GM06990 (cell line): ENCODE results near the gene GAL3ST3.
"Not testable (repeated sequence)": the region's sequence is repeated elsewhere in the genome, so short reads cannot be mapped to it uniquely, and the experiment has no call there.

Source experiments
- DNase-seq: peaks from one replicate; pipeline ENCODE4 v3.0.0-alpha.2; 2011; ENCODE audit not compliant: insufficient read length; ENCODE audit errors: extremely low read depth
- H3K27me3 ChIP-seq: replicated peaks from 2 replicates; pipeline ENCODE4 v1.6.0; 2011; ENCODE audit warnings: low read length; ENCODE audit not compliant: control insufficient read depth, insufficient read depth
- H3K36me3 ChIP-seq: 2 replicates; pipeline ENCODE4 v1.5.1; 2011; ENCODE audit warnings: low read length; ENCODE audit not compliant: control insufficient read depth, insufficient read depth
- H3K4me3 ChIP-seq: replicated peaks from 2 replicates; pipeline ENCODE4 v1.5.1; 2011; ENCODE audit warnings: low read depth, mild to moderate bottlenecking, control low read depth, low read length
- CTCF ChIP-seq: IDR thresholded peaks from 2 replicates; pipeline ENCODE4 v1.5.1; 2011; ENCODE audit warnings: low read length, control low read depth, mild to moderate bottlenecking, inconsistent platforms; ENCODE audit not compliant: insufficient read depth, poor library complexity, severe bottlenecking

The GAL3ST3 gene, protein sequence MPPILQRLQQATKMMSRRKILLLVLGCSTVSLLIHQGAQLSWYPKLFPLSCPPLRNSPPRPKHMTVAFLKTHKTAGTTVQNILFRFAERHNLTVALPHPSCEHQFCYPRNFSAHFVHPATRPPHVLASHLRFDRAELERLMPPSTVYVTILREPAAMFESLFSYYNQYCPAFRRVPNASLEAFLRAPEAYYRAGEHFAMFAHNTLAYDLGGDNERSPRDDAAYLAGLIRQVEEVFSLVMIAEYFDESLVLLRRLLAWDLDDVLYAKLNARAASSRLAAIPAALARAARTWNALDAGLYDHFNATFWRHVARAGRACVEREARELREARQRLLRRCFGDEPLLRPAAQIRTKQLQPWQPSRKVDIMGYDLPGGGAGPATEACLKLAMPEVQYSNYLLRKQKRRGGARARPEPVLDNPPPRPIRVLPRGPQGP

DNA sequence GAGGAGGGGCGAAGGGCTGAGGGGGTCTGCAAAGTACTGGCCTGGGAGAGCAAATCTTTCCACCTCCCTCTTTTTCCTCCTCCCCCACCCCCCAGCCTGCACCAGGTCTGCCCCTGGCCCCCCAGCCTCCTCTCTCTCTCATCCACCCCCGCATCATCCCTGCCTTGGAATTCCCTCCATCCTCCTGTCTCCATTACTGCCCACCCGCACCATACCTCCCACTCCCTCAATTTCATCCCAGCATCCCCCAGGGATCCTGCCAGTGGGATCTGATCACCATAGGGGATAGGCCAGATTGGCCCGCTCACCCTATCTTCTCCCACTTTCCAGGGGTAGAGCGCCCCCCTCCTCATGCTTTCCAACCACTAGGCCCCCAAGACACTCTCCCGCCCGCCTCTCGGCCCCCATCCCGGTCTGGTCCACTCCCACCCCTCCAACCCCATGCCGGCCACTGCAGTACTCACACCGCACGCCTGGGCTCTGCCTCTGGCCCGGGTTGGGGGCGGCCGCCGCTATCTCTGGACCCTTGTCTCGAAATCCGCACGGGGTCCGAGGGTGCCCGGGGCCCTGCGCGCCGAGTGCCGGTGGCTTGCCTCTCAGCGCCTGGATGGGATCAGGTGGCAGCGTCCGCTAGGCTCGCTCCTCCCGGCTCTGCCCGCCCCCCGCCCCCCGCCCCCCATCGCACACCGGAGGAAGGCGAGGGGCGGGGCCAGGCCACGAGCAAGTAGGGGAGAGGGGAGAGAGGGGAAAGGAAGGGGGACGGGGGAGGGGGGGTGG lies at the start of gene GAL3ST3:
GAL3ST3 (minus strand) TSS at position 615 of the 777 bp plus-strand sequence. CDS start 3,746 bp downstream, outside the sequence.
- DNase-seq: no peak
- TF ChIP-seq CTCF: no peak
- H3K36me3 ChIP-seq: no peaks in the 10 kb centered on the region; the same call in 1 of the 2 replicates
- H3K4me3 ChIP-seq: no peak within 1 kb of the TSS
- no peaks in the 10 kb centered on the region for H3K27me3 ChIP-seq

- not testable (repeated sequence) for H3K36me3 ChIP-seq, DNase-seq, H3K4me3 ChIP-seq, H3K27me3 ChIP-seq
These were observed 43.2 kb upstream of the GAL3ST3 start for GRCh38 chr11:66092125-66092524.

DNA sequence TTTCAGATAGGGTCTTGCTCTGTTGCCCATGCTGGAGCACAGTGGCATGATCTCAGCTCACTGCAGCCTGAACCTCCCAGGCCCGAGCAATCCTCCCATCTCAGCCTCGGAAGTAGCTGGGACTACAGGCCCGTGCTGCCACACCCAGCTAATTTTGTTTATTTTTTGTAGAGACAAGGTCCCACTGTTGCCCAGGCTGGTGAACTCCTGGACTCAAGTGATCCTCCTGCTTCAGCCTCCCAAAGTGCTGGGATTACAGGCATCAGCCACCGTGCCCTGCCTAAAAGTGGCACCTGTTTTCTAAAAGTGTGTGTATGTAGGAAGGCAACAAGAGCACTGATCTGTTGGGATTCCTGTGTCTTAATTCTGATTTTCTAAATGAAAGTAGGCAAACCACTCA lies 41.3 kb upstream of the GAL3ST3 start:
- H3K36me3 ChIP-seq: no peaks in the 10 kb centered on the region
- no peaks in the 10 kb centered on the region for H3K27me3 ChIP-seq
- no peak for DNase-seq
- H3K4me3 ChIP-seq: no peak overlapping the region
- no peak for TF ChIP-seq CTCF

DNA sequence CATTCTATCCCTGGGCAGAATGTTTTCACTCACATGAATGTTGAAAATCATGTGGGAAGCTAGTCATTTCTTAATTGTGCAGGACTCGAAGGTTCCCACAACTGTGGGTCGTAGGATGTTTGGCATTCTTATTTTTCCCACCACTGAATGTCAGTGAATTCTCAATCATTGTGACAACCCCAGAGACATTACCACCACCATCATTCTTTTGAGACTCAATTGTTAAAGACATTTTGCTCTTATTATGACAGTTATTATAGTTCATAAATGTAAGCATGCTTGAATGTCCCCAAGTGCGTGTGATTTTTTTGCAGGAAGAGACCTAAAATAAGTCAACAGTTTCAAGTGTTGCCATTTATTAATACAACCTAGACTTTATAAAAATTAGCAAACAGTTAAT lies 40.1 kb upstream of the GAL3ST3 start:
- TF ChIP-seq CTCF: no peak
- no peak for DNase-seq
- Histone ChIP-seq H3K36me3 (no peaks in the 10 kb centered on the region), H3K4me3 (no peak overlapping the region), H3K27me3 (no peaks in the 10 kb centered on the region)

- Histone ChIP-seq H3K27me3 (no peaks in the 10 kb centered on the region), H3K36me3 (no peaks in the 10 kb centered on the region), H3K4me3 (no peak overlapping the region)
- DNase-seq: no peak
- no peak for TF ChIP-seq CTCF
These were observed 38.4 kb upstream of the GAL3ST3 start for GRCh38 chr11:66087148-66087908.
